Measurements from ENCODE around the gene LPCAT2. TPM values are rescaled to one million over a fixed set of nuclear protein-coding genes. Genes with fewer than 3 reads are reported as not detected.

LPCAT2 gene
- total and polyA plus RNA-seq, 2 of the 8 experiments (the other 6 are each of a cell fraction or from before 2014, with no cell fraction given), result 2.2 to 10.6 TPM

GRCh38 chr16:55542459-55543082, 33.7 kb downstream of the LPCAT2 start:
- no peak overlapping the region for H3K4me2 ChIP-seq (ENCODE audit: insufficient read depth in 1 of 2, low read depth in 2 of 2, low read length in 2 of 2)
- no peak overlapping the region for H3K4me3 ChIP-seq (ENCODE audit: extremely low read depth in 1 of 4, insufficient read depth in 2 of 4, low read depth in 3 of 4, low read length in 4 of 4)
- TF ChIP-seq MAX (IDR thresholded peaks at IDR 0.05), result no peak
- no peak for TF ChIP-seq BACH1 (IDR thresholded peaks at IDR 0.05; ENCODE audit: low read length)
- TF ChIP-seq SIX5 (IDR thresholded peaks at IDR 0.05; ENCODE audit: low read depth, low read length), result no peak
- no peak for TF ChIP-seq EP300 (IDR thresholded peaks at IDR 0.05; ENCODE audit: borderline replicate concordance in 1 of 2, low read depth in 2 of 2, low read length in 2 of 2)
- no peak for TF ChIP-seq TAF1 (IDR thresholded peaks at IDR 0.05; ENCODE audit: low read depth, low read length)
- no peak for TF ChIP-seq EGR1 (IDR thresholded peaks at IDR 0.05; ENCODE audit: borderline replicate concordance, low read depth, low read length)
- no peak for TF ChIP-seq SP4 (IDR thresholded peaks at IDR 0.05; ENCODE audit: low read length)
- no peak for TF ChIP-seq CTCF (IDR thresholded peaks at IDR 0.05; ENCODE audit: control extremely low read depth in 1 of 3, insufficient read depth in 1 of 3, low read depth in 1 of 3, low read length in 3 of 3)
- TF ChIP-seq E2F6 (IDR thresholded peaks at IDR 0.05), result no peak
- TF ChIP-seq GABPA (IDR thresholded peaks at IDR 0.05; ENCODE audit: borderline replicate concordance, insufficient read depth, low read length), result no peak

More at GRCh38 chr16:55542459-55543082, 33.7 kb downstream of the LPCAT2 start:
- H2BK120ac ChIP-seq (replicated peaks; ENCODE audit: low read depth, low read length), result no peak overlapping the region
- DNase-seq (ENCODE audit: low read depth in 1 of 2, low spot score in 2 of 2), result no peak
- H3K23ac ChIP-seq (ENCODE audit: insufficient read length), result no peak overlapping the region
- no peak overlapping the region for H2BK20ac ChIP-seq (ENCODE audit: low read length)
- no peaks in the 10 kb centered on the region for H3K9me3 ChIP-seq (ENCODE audit: insufficient read depth in 2 of 2, low read depth in 1 of 2, low read length in 1 of 2)
- H2AK5ac ChIP-seq (ENCODE audit: low read depth, low read length), result no peak overlapping the region
- H3K79me2 ChIP-seq (ENCODE audit: control insufficient read depth in 1 of 2, insufficient read depth in 2 of 2, low read length in 2 of 2), result no peaks in the 10 kb centered on the region
- H3K4me1 ChIP-seq (replicated peaks in 1 of 4; ENCODE audit: control insufficient read depth in 3 of 4, insufficient read depth in 4 of 4, low read length in 3 of 4), result no peaks in the 10 kb centered on the region
- no peak for FAIRE-seq
- no peaks in the 10 kb centered on the region for H3K23me2 ChIP-seq (ENCODE audit: low read depth, low read length)
- CTCF ChIA-PET (ENCODE audit: partially characterized antibody), result interaction anchor here (1.2 to 2.9 kb wide), 3 partner anchors 41 to 78 kb away, joined by 3 to 23 read pairs (median 5); no protein-coding TSS in a partner anchor
- H3K36me3 ChIP-seq (ENCODE audit: control insufficient read depth in 2 of 4, insufficient read depth in 4 of 4, low read length in 3 of 4), result no peaks in the 10 kb centered on the region
- H2AFZ ChIP-seq (ENCODE audit: low read length), result no peak overlapping the region
- 100% methylated on average over 1 of the region's 1 CpG; no CpG with 5 or more reads in 1 of the 2 experiments for WGBS, 2 experiments (ENCODE audit: extremely low coverage in 1 of 2, insufficient coverage in 1 of 2, insufficient read length in 1 of 2, insufficient replicate concordance in 2 of 2, low coverage in 1 of 2, low lambda C conversion rate in 2 of 2, missing lambda C conversion rate in 1 of 2)
- no peak overlapping the region for H2BK15ac ChIP-seq (ENCODE audit: low read length)
- H2BK12ac ChIP-seq (ENCODE audit: low read depth, low read length), result no peak overlapping the region
- H3K56ac ChIP-seq (replicated peaks; ENCODE audit: insufficient read length, low read depth, low read length), result no peak overlapping the region
- no peak overlapping the region for H3K4ac ChIP-seq (replicated peaks; ENCODE audit: insufficient read length, low read depth, low read length)
- H2BK5ac ChIP-seq (ENCODE audit: low read depth, low read length), result no peak overlapping the region
- no peak overlapping the region for H3K27ac ChIP-seq (ENCODE audit: low read depth, low read length)
- H4K91ac ChIP-seq (replicated peaks; ENCODE audit: insufficient read length, low read length), result no peak overlapping the region
- no peak overlapping the region for H3K18ac ChIP-seq (ENCODE audit: extremely low read depth, low read length)
- H3K9ac ChIP-seq (replicated peaks in 1 of 4; ENCODE audit: extremely low read depth in 1 of 4, low read depth in 3 of 4, low read length in 3 of 4), result no peak overlapping the region
- H3K79me1 ChIP-seq (ENCODE audit: low read depth, low read length), result no peaks in the 10 kb centered on the region
- POLR2A ChIA-PET (ENCODE audit: partially characterized antibody), result no interaction called here
- H4K20me1 ChIP-seq (replicated peaks in 1 of 2; ENCODE audit: control insufficient read depth in 1 of 2, insufficient read depth in 2 of 2, low read length in 2 of 2), result no peaks in the 10 kb centered on the region
- H3K27me3 ChIP-seq (replicated peaks in 1 of 4; ENCODE audit: control insufficient read depth in 3 of 4, extremely low read depth in 1 of 4, insufficient read depth in 3 of 4, low read length in 3 of 4), result no peaks in the 10 kb centered on the region; a peak in 1 of 7 replicates
- H4K8ac ChIP-seq (ENCODE audit: extremely low read depth, insufficient read depth, low read length), result no peak overlapping the region
- no peak overlapping the region for H3K14ac ChIP-seq (ENCODE audit: insufficient read length)
- no peak overlapping the region for H4K5ac ChIP-seq (ENCODE audit: insufficient read length, low read depth, low read length)
